GM18858 (cell line): ENCODE data around the gene MAP7.
"Not testable (repeated sequence)": the region's sequence is repeated elsewhere in the genome, so short reads cannot be mapped to it uniquely, and the experiment has no call there.

Experiments used
- ATAC-seq: cut with Tn5 transposase; IDR thresholded peaks from one replicate; pipeline ENCODE4 v1.9.1; 2021; ENCODE audit not compliant: unreplicated experiment

The MAP7 gene

DNA sequence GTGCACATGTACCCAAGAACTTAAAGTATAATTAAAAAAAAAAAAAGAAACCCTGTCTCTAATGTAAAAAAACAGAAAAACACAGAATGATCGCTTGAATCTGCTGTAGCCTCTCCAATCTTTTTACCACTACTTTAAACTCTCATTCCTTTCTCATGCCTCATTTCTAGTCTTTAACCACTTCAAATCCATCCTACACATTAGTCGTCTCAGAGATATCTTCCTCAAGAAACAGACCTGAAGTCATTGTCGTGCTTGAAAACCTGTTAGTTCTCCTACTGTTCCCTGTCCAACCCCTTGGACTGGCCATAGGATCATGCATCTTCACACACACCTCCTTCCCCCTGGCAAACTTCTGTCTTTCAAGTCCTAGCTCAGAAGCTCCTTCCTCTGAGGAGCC, 148.5 kb downstream of the MAP7 start:
- ATAC-seq, result no peak

DNA sequence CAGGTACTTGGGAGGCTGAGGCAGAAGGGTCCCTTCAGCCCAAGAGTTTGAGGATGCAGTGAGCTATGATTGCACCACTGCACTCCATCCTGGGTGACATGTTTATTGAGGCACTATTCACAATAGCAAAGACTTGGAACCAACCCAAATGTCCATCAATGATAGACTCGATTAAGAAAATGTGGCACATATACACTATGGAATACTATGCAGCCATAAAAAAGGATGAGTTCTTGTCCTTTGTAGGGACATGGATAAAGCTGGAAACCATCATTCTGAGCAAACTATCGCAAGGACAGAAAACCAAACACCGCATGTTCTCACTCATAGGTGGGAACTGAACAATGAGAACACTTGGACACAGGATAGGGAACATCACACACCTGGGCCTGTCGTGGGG, 149.0 kb downstream of the MAP7 start:
- ATAC-seq, result not testable (repeated sequence)

DNA sequence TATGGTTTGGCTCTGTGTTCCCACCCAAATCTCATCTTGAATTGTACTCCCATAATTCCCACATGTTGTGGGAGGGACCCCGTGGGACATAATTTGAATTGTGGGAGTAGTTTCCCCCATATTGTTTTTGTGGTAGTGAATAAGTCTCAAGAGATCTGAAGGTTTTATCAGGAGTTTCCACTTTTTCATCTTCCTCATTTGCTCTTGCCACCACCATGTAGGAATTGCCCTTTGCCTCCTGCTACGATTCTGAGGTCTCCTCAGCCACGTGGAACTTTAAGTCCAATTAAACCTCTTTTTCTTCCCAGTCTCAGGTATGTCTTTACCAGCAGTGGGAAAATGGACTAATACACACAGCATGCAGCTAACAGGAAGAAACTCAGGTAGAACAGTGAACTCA, 151.8 kb downstream of the MAP7 start:
- no peak for ATAC-seq

DNA sequence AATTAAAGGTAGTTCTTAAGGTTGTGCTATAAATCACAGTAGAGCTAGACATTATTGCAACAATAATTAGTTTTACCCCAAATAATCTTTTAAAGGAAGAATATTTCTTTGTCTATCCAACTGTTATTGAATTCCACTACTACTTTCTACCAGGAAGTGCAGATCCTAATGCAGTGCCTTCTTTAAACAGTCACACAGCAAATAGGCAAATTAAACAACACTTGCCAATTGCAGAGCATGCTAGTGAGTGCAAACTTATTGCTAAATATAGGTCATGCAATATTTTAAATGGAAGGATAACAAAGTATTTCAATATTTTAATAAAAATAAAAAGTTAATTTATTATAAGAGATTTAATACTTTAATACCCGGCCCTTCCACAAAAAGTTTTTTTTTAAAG, 153.3 kb downstream of the MAP7 start:
- ATAC-seq, result no peak

DNA sequence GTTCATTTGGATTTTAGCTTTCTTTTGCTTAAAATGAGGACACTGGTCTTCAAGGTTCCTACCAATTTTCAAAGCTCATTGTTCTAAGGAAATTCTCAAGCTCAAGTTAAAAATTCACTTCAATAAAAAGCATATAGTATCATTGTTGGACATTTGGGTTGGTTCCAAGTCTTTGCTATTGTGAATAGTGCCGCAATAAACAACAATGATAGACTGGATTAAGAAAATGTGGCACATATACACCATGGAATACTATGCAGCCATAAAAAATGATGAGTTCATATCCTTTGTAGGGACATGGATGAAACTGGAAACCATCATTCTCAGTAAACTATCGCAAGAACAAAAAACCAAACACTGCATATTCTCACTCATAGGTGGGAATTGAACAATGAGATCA, 159.3 kb downstream of the MAP7 start:
- ATAC-seq, result not testable (repeated sequence)

DNA sequence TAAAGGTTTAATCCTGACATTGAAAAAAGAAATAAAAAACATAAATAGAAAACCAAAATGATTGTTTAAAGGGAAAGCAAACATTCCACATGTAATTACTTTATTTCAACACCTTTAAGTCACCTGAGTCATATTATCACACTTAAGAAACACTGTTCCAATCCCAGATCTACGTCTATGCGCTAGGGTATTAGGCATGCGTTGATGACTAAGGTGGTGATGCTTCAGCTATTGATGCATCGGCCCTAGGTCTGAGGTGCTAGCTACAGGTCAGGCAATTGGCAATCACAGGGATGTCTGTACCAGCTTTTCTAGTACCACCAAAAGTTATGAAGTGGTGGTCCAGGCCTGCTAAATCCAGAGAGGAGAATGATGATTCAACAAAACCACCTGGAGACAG, 162.9 kb downstream of the MAP7 start:
- no peak for ATAC-seq

DNA sequence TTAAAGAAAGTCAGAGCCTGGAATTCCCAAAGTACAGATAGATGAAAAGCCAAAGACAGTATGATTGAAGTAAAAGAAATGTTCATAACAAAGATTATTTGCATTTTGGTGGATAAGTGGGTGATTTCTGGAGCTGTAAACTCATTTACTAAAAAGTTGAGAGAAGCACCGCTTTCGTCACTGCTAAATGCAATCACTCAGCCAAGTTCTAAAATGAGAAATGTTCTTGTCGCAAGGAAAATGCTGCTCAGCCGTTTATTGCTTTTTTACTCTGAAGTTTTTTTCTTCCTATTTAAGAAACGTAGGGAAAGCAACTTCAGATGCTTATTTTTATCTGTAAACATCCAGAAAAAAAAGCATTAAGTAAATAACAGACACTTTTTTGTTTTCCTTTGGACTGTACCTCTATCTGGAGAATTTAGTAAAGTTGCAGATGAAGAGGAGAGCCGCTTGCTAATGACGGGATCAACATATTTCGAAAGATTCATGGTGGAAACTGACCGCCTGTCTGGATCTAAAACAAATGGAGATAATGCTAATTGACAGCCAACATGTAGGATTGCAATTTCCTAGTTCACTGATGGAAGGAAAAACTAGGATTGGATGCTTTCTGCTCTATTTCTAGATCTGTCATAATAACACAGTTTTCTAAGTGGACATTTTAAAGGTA, 166.8 kb downstream of the MAP7 start:
- no peak for ATAC-seq

DNA sequence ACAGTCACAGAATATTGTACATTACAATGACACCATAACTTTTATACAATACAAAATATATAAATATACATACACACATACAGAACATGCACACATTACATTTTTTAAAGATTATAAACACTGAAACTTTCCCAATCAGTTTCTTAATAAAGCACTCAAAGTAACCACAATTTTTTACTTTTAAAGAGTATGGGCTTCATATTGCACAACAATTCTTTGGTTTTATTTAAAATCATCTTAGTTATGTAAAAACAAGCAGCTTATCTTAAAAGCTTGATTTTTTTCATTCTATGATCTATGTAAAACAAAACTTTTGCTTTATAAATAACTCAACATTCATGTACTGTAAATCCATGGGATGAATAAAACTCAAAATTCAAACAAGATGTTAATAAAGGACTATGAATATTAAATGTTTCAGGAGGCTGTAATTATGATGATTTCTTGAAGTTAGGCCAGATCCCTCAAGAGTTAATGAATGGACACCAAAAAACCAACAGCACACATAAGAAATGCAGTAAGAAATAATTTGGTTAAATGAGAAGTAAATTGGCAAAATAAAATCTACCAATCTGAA, 167.5 kb downstream of the MAP7 start:
- ATAC-seq, result no peak

DNA sequence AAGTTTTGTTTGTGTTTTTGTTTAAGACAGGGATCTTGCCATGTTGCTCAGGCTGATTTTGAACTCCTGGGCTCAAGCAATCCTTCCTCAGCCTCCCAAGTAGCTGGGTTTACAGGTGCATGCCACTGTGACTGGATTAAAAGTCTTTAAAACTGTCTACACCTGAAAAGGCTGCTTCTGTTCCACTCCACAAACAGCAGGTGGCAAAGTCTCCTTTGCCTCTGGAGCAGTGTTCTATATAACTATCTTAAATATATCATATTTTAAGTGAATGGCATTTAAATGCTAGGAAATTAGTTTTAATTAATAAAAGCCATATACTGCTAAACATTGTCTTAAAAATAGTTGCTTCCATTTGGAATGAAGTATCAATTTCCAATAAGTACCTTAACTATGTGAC, 171.3 kb downstream of the MAP7 start:
- no peak for ATAC-seq

DNA sequence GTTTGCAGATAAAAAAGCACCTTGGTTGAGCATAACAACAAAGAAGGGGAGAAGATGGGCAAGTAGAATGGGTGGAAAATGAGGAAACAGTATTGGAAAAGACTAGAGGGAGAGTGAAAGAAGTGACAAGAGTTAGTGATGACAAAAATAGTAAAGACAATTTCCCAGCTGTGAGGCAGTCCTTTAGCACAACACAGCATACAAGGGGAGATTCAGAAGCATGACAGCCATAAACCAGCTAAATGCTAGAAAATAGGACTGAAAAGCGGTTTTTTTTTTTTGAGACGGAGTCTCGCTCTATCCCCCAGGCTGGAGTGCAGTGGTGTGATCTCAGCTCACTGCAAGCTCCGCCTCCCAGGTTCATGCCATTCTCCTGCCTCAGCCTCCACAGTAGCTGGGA, 174.4 kb downstream of the MAP7 start:
- not testable (repeated sequence) for ATAC-seq

DNA sequence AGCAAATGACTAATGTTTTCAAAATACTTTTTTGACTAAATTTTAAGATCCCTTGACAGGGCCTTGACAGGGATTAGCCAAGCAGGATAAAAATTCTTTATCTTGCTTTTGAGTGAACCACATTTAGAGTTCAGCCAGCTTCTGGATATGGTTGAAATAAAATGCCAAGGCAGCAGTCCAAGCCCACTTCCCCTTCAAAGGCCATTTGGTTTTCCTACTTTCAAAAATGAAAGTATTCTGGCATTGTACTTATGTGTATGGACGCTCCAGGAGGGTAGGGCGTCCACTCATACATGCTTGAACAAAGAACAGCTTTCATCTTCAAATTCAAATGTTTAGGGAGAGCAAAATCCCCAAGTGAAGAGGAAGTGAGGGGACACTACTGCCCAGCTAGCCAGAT, 178.3 kb downstream of the MAP7 start:
- no peak for ATAC-seq

DNA sequence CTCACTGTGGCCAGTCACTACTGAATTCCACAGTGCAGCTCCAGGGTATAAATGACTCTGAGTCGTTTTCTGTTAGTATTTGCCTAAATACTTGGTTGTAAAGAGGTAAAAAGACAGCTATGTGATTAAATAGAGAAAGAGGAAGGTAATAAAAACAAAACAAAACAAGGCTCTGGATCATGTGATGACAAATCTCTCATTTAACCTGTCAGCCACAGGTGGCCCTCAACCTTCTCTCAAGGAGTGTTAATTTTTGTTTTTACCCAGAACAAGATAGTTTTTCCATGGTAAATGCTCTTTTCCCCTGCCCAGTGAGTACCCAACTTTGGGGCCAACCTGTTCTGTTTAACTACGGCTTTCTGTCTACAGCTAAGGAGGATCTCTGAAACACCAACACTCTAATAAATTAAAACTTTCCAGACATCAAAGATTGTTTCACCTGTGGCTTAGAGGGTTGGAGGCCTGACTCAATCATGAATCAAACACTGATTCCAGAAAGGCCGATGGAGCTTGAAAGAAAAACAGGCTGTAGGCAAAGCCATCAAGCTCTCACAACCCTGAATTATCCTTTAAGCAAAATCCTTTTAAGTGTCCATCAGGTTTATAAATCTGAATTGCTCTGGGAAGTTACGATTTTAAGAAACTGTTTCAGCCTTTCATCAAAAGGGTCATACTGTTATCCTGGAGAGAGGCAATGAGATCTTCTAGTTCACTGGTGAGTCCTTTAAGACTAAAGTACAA, 179.1 kb downstream of the MAP7 start:
- ATAC-seq, result no peak

DNA sequence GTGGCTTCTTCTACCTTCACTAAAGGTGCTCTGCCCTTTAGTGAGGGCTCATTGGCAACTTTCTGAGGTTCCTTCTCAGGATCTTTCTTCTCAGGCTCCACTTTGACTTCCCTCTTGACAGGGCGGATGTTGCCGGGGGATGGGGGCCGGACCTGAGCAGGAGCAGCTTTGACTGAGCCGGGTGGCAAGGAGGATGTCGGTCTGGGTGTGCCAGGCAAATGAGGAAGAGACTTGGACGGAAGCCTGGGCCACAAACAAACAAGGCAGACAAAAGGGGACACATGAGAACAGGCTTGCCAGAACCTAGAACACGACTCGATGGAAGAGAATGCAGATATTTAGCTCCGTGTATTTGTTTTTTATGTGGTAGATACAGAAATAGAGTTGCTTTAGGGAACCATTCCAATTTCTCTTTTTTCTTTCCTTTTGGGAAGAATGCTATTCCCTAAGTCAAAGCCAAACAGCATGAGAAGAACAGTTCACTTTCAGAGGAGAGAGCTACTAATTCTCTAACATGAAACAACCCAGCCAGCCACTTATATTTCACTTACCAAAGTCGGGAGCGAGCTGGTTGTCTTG, 184.4 kb downstream of the MAP7 start:
- no peak for ATAC-seq

DNA sequence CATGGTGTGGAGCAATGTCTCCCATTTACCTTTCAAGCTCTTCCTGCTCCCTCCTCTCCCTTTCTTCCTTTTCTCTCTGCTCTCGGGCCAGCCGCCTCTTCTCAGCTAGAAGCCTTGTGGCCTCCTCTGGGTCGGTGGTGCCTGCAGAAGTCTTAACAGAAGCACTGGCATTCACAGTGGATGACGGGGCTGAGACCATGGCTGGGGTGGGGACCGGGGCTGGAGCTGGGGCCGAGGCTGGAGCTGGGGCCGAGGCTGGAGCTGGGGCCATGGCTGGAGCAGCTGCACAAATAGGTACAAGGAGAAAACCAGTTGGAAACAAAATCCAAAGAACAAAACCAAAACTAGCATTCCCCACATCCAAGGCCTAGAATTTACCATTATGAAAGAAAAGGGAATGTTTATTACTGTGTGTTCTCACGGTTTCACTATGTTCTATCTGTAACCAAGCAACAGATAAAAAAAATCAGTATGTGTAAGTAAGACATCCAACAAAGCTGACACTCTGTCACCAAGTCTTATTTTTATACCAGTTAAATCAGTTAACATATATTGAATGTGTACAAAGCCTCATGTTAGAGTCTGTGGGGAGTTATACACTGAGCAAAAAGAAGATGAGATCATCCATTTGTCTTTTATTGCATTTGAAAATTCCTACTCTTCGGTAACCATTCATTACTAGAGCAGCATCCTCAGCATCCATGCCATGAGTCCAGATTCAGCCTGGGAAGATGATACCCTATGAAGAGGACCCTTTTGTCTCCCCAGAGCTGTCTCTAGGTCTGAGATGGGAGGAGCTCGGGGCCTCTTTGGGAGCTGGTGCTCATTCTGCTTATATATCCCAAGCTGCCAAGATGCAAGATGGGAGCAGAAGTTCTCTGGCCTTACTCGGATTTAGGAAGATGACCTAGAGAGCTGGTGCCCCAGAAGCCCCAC, 187.5 kb downstream of the MAP7 start:
- no peak for ATAC-seq

DNA sequence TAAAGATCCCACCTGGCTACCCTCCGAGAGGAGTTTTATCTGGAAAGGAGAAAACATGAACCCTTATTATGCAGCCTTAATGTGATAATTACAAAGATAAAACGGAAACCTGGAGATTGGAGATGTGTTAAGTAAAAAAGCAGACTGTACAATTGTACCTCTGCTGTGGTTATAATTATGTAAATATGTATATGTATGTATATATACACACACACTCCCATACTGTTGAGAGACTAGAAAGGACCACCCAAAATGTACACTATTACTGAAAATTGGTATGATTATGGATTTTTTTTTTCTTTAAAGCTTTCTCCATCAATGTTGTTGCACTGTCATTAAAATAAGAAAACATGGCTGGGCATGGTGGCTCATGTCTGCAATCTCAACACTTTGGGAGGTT, 188.4 kb downstream of the MAP7 start:
- ATAC-seq, result no peak

DNA sequence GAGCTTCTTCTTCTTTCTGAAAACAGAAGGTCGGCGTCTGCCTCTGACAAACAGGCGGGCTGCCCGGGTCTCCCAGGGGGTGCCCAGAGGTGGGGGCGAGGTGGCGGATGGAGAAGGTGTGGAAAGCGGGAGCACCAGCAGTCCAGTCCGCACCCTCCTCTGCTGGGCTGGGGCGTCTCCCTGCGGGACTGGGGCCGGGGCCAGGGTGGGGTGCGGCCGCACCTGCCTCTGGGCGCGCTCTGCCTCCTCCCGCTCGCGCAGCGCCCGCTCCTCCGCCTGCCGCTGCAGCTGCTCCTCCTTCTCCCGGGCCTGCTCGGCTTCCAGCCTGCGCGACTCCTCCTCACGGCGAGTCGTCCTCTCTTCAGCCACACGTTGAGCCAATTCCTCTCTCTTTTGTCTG, 189.4 kb downstream of the MAP7 start:
- ATAC-seq, result no peak

DNA sequence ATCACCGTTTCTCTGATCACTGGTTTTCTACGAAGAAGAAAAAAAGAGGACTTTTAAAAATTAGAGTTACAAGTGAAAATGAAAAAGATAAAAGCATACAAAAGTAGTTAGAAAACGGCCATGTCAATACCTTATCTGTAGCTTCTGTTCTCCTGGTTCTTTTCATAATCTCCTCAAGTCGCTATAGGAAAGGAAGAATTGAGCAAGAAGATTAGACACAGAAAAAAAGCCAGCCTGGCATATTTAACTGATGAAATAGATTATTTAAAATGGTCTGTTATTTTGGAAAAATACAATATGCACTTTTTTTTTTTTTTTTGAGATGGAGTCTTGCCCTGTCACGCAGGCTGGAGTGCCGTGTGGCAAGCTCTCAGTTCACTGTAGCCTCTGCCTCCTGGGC, 190.4 kb downstream of the MAP7 start:
- no peak for ATAC-seq

DNA sequence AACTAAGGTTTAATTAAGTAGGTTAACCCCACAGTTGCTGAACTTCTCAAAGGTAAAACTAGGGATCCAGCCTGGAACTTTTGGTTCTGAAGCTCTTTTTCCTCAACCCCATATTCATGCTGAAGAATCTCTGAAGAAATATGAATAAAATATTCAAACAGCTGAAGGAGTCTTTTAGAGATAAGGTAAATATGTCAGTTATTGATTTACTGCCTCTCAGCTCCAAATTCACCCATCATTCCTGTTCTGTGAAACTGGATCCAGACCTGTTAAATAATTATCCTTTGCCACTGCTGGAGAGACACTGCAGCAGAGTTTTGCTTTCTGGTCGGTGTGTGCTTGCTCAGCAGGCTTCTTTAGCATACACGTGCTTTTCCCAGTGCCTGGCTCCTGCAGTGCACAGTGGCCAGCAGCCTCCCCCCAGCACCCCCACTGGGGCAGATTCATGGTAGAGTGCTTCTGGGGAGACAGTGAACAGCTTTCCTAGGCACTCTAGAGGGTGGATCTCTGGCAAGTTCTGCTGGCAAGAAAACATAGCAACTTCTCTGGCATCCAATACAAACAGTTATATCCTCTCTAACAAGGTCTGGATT, 198.6 kb downstream of the MAP7 start:
- ATAC-seq, result no peak

DNA sequence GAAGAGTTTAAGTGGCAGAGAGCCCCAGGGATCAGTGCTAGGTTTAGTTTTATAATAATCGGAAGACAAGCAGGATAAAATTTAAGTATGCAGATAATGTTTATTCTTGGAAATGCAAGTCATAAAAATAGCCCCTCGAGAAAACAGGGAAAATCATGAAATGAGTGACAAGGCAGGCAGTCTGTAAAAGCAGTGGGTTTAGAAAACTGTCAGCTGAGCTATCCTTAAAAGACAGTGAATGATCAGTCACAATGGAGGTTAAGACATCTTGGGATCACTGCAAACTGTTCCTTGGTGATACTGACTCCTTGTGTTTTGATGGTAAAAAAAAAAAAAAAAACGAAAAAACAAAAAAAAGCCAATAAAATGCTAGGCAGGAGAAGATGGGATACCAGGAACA, 199.3 kb downstream of the MAP7 start:
- ATAC-seq, result no peak

DNA sequence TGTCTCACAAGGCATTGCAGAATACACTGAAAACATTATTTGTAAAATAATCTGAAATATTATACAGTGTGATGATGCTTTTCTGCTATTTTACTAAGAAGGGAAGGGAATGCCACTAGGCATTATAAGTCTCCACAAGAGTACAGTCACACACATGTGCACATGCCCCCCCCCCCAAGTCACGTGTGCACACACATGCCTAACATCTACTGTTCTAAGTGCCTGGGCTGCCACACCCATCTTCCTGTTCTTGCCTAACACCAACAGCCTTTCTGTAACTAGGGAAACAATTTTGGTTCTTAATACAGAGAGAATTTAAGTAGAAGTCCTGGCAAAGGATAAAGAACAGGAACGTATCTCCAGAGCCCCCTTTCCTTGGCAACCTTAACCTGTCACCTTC, 202.4 kb downstream of the MAP7 start:
- ATAC-seq, result no peak

DNA sequence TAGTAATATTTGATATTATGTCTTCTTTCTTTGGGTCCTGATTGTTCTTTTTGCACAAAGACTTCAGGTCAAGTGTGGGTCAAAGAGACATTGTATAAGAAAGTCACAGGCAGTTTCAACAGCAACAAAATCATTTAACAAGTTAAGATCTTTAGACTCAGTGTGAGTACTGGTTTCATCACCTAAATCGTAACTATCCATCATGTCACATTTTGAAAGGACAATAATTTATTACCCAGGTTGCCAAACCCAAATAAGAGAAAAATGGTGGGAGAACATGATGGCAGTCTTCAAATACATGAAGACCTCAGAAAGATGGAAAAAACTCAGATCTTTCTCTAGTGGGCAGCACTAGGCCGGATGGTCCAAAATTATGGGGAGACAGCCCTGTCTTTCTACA, 205.1 kb downstream of the MAP7 start:
- no peak for ATAC-seq
